Stimulated activated CD8-positive, alpha-beta memory T cell treated with anti-CD3 and anti-CD28 coated beads, Interleukin-12 subunit alpha, Interleukin-12 subunit beta, amount 100 ng/mL, for 4 hours (primary cell): Measurements from ENCODE around the gene SSTR4.

Experiments
- DNase-seq: peaks from one replicate; pipeline ENCODE4 v3.0.0-alpha.2; 2020; ENCODE audit warnings: low read depth

The SSTR4 gene

DNA sequence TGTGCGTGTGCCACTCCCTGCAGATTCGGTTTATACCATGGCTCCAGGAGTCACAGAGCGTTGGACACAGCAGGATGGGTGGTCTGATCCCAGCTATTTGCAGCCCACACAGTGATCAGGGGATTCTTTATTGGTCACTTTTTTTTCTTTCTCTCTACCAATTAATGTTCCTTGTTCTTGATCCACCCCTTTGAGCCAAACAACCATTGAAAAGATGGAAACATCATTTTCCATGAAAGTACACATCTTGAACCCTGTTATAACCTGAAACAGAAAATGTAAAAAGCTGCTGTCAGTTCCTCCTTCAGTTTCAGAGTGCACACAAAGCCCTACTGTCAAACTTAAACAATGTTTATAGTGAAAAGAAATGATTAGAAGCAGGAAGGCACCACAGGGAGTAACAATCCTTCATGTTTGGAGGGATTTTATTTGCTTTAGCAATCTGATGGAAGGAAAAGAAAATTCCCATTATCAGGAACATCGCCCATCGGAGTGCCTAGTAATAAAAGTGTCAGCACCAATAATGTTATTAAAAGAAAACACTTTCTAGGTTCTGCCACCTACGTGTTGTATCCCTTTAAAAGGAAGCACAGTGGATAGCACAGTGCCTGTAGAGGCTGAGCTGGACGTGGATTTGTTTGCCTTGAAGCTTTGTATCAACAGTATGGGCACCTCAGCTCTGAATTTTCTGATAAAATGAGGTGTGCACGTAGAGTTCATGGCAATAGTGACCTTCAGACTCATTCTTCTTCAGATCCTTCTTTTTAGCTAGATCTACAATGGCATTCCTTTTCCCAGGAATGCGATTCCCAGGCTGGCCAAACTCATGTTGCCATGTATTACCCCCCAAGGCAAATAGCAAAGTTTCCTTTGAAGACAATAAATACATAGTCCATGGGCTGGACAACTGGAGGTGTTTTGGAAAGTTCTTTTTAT is 30.4 kb downstream of the SSTR4 start:
- DNase-seq = no peak

DNA sequence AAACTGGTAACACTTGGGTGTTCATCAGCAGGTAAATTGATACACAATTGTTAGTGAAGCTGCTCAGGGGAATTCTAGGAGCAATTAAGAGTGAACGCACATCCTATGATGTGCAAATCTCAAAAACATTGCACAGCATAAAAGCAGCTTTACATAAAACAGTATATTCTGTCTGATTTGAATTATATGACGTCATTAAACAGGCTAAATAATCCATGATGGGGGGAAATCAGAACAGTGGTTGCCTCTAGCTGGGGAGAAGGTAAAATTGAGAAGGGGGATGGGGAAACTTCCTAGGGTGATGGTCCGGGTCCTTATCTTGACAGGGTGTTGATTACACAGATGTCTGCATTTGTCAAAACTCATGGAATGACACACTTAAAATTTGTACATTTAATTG is 31.7 kb downstream of the SSTR4 start:
- no peak for DNase-seq

- DNase-seq = no peak
Observed at GRCh38 chr20:23068283-23068682, 33.2 kb downstream of the SSTR4 start.

DNA sequence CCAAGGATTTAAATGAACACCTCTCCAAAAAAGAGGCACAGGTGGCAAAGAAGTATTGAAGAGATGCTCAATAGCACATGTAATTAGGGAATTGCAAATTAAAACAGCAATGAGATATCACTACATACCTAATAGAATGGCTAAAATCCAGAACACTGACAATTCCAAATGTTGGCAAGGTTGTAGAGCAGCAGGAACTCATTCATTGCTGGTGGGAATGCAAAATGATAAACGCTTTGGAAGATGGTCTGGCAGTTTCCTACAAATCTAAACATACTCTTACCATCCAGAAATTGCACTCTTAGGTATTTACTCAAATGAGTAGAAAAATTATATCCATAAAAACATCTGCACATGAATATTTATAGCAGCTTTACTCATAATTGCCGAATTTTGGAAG is 34.0 kb downstream of the SSTR4 start:
- no peak for DNase-seq

DNA sequence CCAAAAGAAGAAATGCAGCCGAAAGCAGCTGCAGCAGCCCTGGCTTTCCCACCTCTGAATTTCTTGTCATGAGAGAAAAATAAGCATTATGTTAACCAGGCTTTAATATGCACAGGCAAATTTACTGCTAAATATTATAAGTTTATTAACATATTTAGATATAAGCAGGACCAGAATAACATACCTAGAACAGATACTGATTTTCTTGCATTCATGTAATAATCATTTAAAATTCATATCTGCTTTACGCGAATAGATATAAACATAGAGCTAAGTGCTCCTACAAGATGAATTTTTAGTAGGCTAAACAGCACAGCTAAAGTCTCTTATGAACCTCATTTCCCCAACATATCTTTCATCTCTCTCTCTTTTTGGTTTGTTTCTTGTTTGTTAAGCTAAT is 36.3 kb downstream of the SSTR4 start:
- DNase-seq = no peak

DNA sequence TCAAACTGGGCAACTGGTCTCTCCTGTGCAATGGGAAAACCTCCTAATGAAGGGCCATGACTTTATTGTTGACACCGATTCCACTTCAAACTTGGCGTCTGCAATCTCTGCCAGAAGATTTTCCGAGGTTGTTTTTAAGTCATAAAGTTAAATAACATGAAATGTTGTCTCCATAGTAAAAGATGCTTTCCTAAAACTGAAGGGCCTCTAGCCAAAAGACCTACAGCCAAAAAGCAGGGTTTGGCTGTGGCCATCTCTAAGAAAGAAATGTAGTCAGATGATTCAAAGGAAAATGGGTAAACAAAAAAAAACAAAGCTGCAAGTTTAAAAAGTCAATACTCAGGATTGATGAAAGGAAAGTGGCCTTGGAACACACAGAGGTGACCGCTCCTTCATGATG is 36.9 kb downstream of the SSTR4 start:
- no peak for DNase-seq

DNA sequence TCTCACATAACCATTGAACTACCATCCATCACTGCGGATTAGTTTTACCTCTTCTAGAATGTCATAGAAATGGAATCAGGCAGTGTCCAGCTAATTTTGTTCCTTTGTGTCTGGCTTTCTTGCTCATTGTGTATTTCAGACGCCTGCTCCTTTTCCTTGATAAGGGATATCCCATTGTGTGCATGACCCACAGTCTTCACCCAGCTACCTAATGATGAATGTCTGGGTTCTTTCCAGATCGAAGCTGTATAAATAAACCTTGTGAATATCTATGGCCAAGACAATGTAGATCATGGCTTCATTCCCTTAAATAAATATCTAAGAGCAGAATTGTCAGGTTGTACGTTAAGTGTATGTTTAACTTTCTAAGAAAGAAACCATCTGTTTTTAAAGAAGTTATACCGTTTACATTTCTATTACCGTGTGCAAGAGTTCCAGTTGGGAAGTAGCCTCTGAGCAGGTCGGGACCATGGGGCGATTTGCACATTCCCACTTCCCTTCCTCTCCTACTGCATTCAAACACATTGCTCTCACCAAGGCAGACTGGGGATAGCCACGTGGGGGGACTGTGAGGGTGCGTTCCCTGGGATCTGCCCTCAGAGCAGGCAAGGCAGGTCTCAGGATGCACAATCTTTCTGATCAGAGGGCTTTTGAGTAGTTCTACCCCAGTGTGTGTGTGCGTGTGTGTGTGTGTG is 37.9 kb downstream of the SSTR4 start:
- no peak for DNase-seq

GRCh38 chr20:23074052-23074451 is 38.9 kb downstream of the SSTR4 start:
- DNase-seq = no peak

GRCh38 chr20:23077277-23077676 is 42.2 kb downstream of the SSTR4 start:
- DNase-seq = no peak

DNA sequence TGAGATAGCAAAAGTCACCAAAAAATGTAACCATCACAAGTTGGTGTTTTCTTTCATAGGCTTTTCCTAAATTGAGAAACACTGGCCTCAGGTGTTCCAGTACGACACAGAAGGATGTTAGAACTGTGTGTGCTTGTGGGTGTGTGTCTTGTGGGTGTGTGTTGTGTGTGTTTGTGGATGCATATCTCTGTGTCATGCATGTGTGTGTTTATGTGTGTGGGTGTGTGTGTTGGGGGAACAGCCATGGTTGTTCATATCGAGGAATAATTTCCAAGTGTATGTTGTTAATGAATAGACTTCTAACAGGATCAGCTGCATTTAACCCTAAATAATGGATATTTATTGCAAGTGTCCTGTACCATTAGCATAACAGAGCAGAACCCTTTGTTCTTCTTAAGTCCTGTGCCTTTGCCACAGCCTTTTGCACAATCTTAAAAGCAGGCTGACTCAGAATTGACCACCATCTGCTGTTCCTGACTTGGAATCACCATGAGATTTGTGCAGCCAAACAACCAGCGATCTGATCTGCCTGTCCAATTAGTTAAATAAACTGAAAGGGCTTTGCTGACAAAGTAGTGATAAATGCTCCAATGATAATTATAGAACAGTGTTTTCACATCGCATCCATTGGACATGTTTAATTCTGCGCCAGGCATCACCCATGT is 43.4 kb downstream of the SSTR4 start:
- DNase-seq = no peak

GRCh38 chr20:23079016-23079351 is 43.9 kb downstream of the SSTR4 start:
- DNase-seq = no peak

DNA sequence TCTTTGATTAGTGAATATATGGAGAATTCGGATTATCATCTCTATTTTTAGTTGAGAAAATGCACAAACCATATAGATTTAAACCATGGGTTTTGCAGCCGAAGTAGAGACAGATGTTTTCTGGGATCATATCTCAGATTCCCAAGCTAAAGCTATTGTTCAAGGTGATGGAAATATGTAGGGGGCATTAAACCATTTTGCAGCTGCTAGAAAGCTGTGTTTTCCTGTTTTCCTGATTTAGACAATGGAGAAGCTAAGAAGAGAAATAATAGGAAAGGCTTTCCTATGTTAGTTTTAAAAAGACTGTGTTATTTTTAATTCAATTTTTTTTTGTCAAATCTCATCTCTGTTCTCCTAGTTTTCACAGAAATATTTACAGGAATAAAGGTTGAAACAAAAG is 44.8 kb downstream of the SSTR4 start:
- DNase-seq = no peak

DNA sequence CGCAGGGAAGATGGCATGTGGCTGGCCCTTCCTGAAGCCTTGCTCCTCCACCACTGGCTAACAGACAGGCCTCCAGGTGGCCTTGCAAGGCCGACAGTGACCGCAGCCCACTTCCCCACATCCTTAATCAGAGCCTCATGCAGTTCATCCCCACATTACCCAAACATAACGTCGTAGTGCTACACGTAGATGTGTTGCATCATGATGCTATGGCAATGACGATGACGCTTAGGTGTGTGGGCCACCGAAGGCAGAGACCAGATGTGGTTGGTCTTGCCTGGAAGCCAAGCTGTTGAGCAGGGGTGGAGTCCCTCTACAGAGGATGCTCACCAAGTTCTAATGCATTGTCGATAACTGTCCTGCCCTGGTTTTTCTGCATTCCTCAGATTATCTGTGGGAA is 45.4 kb downstream of the SSTR4 start:
- no peak for DNase-seq

GRCh38 chr20:23081263-23081819 is 46.2 kb downstream of the SSTR4 start:
- DNase-seq = no peak

DNA sequence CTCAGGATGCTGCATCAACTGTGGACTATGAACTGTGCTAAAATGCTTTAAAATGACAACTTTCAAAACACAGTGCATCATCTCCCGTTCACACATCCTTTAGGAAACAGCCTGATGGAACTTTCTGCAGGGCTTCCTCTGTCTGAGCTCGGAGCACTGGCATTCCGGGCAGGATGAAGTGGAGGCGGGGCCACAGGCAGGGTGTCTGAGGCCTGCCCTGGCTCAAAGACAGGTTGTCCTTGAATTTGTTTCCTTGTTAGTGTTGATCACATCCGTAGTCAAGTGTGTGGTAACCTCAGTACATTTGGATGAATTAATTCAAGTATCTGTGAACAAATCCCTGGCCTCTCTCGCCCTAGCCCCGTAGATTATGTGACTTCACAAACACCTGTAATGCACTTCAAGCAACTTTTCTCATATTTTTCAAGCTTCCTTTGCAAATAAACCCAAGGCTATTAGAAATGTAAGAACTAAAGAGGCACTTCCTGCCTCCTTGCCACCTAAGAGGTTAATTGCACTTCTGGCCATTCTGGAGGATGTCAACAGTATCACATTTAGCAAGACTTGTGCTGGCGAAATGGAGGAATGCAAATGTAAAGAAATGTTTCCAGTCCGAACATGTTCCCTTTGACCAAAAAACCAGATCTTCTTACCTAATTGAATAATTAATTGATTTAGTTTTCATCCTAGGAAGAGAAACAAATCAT is 47.9 kb downstream of the SSTR4 start:
- no peak for DNase-seq

- DNase-seq = no peak
Observed at GRCh38 chr20:23083553-23084220, 48.6 kb downstream of the SSTR4 start.

- no peak for DNase-seq
Observed at GRCh38 chr20:23084282-23084844, 49.3 kb downstream of the SSTR4 start.

- DNase-seq = no peak
Observed at GRCh38 chr20:23084845-23085365, 49.8 kb downstream of the SSTR4 start.

- DNase-seq = no peak
Observed at GRCh38 chr20:23085436-23086055, 50.4 kb downstream of the SSTR4 start.

- DNase-seq = no peak
Observed at GRCh38 chr20:23086056-23086566, 51.0 kb downstream of the SSTR4 start, which contains the start of gene CD93. Gene CD93 (minus strand): TSS chr20:23086324. CDS start chr20:23086192, 132 bp downstream.
